CD4-positive, alpha-beta T cell treated with Interleukin-6 for 4 hours (primary cell): ENCODE measurements around the gene PIEZO2.
"Not testable (repeated sequence)": the region's sequence is repeated elsewhere in the genome, so short reads cannot be mapped to it uniquely, and the experiment has no call there.

Source experiments
- DNase-seq: peaks from one replicate; pipeline ENCODE4 v3.0.0-alpha.2; 2020; ENCODE audit warnings: mixed read lengths

The PIEZO2 gene

DNA sequence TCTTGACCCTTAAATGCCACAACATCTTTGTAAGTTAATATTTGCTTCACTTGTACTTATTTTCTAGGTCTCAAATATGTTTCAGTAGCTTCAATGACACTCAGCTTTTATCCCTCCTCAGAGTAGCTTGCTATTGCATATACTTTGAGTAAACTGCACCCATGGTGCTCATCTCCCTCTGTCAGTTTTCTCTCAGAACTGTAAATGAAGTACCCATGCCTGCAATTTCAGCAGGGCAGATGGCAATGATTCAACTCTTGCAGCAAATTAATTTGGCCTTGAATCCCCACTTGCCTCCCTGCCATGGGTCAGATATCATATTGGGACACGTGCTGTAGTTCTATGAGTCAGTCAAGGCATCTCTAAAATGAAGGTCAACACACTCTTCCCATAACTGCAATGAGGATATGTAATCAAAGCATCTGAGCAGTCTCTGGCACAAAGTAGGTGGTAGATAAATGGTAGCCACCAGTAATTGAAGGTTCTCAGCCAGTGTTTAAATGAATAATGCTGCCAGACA is 225.8 kb downstream of the PIEZO2 start:
- DNase-seq: no peak

DNA sequence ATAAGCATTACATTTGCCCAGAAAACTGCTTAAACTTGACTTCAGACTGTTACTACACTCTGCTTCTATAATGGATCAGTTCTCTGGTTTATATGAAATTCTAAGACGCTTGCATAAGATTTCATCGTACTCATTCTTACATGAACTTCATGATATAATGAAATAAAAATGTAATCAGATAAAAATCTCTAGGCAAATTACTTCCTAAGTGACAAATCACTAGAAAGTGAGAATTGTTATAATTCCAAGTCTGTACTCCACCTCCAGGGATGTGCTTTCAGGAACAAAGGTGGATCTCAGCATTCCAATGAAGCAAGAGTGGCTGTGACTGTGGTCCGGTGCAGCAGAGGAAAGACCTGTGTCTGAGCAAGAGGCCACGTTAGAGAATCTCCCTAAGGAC is 226.2 kb downstream of the PIEZO2 start:
- DNase-seq: no peak

DNA sequence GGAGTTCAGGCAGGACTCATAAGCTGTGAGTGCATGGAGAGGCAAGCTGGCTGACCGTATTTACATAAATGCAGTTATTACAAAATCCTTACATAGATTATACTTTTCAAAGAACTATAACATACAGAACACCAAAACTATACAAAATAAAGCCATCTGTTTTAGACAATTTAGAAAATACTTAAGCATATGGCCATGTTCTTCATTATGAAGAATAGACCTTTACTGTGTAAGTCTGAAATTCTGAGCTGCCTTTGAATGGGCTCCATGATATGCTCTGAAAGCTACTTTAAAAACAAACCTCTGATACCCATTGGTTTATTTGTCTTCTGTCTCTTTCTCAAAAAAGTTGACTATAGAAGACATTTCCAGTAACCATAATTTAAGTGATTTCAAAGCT is 226.7 kb downstream of the PIEZO2 start:
- not testable (repeated sequence) for DNase-seq

- DNase-seq: not testable (repeated sequence)
These were observed 229.1 kb downstream of the PIEZO2 start for GRCh38 chr18:10920309-10920708.

DNA sequence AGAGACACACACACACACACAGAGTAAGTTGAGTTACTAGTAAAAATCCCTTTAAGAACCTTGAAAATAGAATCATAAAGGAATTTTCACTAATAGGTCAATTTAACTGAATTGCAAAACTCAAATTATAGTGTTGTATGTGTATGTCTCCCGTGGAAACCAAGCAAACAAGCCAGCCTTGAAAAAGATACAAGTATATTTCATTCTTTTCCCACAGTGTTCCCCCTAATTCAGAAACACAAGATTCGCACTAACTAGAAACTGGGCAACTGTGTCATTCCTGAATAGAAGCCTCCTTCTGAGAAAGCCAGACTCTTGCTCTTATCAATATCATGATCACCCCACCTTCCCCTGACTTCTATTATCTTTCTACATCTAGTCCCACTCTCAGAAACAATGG is 229.5 kb downstream of the PIEZO2 start:
- DNase-seq: no peak

GRCh38 chr18:10916865-10917264 is 232.5 kb downstream of the PIEZO2 start:
- no peak for DNase-seq

GRCh38 chr18:10916387-10916786 is 233.0 kb downstream of the PIEZO2 start:
- DNase-seq: no peak

- not testable (repeated sequence) for DNase-seq
These were observed 233.6 kb downstream of the PIEZO2 start for GRCh38 chr18:10915748-10916147.

DNA sequence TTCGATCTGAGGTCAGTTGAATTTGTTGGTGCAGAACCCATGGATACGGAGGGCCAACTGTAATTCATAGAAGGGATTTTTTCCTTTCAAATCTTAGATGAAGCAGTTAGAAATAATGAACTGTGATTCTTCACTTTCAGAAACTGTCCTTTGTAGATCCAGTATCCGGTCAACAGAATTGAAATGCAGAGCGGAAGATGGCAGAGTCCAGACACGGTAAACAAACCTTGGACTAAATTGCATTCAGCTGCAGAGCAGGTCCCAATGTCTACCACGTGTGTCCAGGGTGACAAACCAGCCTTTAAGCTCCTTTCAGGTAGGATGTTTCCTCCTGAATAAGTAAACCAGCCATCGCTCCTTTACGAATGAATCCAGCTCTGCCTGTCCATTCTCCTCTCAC is 234.8 kb downstream of the PIEZO2 start:
- DNase-seq: not testable (repeated sequence)

GRCh38 chr18:10913919-10914318 is 235.4 kb downstream of the PIEZO2 start:
- no peak for DNase-seq

DNA sequence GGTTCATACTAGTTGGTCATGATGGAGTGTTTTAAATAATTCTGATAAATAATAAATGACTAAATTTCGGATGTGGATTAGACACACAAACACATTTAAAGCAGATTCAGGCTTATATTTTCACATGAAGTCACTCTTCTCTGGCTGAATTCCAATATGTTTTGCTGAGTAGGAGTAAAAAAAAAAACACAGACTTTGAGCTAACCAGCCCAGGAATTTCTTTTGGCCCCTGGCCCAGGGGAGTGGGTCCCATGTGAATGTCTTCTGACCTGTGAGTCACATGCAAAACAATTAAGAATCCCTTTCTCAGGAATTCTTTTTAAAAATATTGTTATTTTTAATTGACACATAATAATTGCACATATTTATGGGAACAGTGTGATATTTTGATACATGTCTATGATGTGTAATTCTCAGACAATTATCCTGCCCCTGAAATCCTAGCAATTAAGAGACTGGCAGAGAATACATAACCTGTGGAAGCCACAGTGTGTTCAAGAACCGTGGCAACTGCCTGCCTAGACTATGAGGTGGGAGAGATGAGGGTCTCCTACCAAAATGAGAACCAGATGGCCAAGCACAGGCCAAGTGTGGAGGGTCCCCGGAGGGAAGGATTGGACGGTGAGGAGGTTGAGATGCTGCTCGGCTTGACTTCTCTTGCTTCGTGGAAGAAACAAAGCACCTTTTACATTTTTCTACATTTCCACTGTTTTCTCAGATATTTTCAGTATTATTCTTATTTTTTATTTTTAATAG is 236.4 kb downstream of the PIEZO2 start:
- DNase-seq: no peak

- no peak for DNase-seq
These were observed 239.6 kb downstream of the PIEZO2 start for GRCh38 chr18:10909724-10910123.

DNA sequence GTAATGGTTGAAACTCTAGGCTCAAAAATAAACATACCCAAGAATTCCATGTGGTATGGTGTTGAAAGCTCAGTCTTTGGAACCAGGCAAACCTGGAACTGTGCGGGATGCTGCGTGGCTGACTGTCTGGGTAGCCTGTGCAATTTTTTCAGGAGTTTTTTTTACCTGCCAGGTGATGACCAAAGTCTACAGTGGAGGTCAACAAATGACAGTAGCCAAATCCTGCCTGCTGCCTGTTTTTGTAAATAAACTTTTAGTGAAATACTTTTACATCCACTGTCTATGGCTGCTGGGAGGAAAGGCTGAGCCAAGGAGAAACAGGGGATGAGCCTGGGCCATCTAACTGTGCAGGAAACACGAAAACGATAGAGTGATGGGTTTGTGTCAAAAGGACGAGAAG is 240.6 kb downstream of the PIEZO2 start:
- DNase-seq: no peak

GRCh38 chr18:10907749-10908148 is 241.6 kb downstream of the PIEZO2 start:
- DNase-seq: no peak

DNA sequence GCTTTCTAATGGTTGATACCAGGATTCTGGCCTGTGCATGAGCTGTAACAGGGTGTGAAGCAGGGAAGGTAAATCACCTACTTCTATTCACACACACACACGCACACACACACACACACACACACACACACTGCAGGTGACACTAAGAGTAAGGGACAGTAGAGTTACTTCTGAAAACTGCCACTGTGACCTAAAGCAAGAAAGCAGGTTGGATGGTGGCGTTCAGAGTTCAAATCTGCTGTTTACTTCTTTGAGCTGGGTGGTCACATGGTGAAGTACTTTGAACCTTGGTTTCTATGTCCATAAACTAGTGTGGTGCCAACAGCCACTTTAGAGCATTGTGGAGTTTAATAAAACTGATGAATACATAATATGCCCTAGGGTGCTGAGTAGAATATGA is 248.0 kb downstream of the PIEZO2 start:
- DNase-seq: no peak

- no peak for DNase-seq
These were observed 248.9 kb downstream of the PIEZO2 start for GRCh38 chr18:10900435-10900834.

DNA sequence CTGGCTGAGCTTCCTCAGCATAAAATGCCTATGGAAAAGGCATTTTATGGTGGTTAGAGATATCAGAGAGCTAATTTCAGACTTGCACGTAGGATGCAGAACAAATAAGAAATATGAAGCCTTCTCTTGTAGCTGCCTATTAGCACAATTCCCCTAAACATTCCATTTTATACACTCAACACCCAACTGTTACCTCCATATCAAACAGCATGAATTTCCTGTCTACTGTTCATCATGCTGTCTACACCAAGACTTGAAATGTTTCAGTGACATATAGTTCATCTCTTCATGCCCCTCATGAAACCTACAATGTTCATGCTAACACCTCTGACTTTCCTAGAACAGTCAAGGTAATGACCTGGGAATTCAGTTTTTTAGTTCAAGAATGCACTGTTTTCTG is 249.9 kb downstream of the PIEZO2 start:
- DNase-seq: no peak

GRCh38 chr18:10898417-10898974 is 250.9 kb downstream of the PIEZO2 start:
- no peak for DNase-seq

DNA sequence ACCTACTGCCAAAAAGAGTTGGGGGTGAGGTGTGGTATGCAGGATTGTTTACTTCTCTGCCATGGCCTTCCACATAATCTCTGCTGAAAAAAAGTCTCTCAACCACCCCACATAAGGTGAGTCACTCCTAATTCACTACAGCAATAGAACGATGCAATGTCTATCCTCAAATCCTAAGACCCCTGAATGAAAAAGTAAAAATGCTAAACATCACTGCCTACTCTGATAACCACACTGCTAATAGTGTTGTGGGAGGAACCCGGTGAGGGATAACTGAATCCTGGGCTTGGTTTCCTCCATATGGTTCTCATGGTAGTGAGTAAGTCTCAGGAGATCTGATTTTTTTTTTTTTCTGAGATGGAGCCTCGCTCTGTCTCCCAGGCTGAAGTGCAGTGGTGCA is 252.5 kb downstream of the PIEZO2 start:
- DNase-seq: no peak

DNA sequence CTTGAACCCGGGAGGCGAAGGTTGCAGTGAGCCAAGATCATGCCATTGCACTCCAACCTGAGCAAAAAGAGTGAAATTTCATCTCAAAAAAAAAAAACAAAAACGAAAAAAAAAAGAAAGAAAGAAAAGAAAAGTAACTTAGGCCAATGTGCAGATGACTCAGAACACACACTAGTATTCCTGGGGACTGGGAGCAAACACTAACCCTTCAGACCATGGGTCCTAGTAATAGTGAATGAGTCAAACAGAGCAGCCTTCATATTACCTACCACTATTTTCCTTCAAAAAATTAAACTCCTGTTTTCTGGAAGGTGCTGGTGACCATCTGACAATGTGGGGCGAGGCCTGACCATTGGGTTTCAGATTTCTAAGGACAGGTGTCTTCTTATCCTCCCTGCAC is 253.4 kb downstream of the PIEZO2 start:
- no peak for DNase-seq

GRCh38 chr18:10894501-10894900 is 254.9 kb downstream of the PIEZO2 start:
- DNase-seq: no peak

- no peak for DNase-seq
These were observed 255.6 kb downstream of the PIEZO2 start for GRCh38 chr18:10893761-10894160.

DNA sequence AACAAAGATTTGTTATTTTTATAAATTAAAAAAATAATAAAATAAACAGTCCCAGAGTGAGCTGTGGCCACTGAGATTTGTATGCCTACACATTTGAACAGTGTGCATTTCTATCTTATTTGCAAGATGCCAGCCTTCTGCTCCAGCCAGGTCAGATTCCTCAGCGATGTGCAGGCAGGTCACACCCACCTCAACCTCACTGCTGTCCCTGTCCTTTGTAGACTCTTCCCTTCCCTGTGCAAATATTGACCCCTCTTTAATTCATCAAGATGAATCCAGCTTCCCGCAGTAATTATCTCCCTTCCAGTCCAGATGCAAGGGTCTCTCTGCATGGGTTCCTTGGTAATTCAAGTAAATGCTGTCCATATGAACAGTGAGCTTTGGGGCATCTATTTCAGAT is 256.2 kb downstream of the PIEZO2 start:
- no peak for DNase-seq

DNA sequence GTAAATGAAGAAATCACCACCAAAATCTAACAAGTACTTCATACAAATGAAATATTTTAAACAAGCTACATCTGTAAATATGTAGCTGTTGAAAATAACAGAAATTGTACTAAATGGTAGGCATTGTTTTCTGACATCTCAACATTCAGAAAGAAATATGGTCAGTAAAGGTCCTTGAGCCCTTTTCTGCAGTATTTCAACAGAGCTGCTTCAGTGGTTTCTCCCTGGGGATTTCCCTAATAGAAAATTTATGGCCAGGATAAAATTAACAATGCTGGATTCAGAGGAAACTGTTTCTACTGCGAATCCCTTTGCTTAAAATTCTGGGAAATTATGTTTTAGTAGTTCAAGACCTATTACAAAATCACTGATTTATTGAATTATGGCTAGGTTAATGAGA is 256.6 kb downstream of the PIEZO2 start:
- DNase-seq: no peak

DNA sequence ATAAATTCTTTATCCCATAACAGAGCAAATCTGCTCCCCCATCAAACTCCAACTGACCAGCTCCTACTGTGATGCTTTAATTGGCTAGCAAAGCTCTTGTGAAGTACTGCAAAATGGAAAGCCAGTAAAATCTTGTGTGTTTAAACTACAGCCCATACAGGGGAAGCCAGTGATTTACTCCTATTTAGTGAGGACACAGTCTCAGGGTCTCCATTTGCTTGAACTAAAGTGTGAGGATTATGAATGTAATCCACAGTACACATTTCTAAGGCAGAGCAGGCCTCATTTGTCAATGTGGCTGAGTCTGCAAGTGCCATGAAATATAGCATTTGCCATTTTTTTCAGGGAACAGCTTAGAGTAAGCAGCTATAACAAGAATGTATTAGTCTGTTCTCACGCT is 259.3 kb downstream of the PIEZO2 start:
- no peak for DNase-seq
